Measurements from ENCODE around the gene ADGRL3. TPM values are rescaled to one million over a fixed set of nuclear protein-coding genes. Genes with fewer than 3 reads are reported as not detected.

ADGRL3 gene
- total RNA-seq, 2 experiments from 2014 or later, result not detected

- TF ChIP-seq EZH2phosphoT487 (IDR thresholded peaks at IDR 0.05; ENCODE audit: borderline replicate concordance, low read depth, low read length) (no peak), CTCF (conservative IDR thresholded peaks at IDR 0.05; ENCODE audit: low read length) (no peak)
- Histone ChIP-seq H3K9me2 (ENCODE audit: insufficient read depth, low read length) (no peaks in the 10 kb centered on the region), H3K36me3 (ENCODE audit: insufficient read depth, low read length) (no peaks in the 10 kb centered on the region), H2AFZ (ENCODE audit: low read length) (no peak overlapping the region), H3K4me3 (ENCODE audit: low read depth, low read length, poor library complexity, severe bottlenecking) (no peak overlapping the region), H3K9me3 (ENCODE audit: low read length) (no peaks in the 10 kb centered on the region), H3K27ac (ENCODE audit: low read depth, low read length, poor library complexity, severe bottlenecking) (no peak overlapping the region), H3K4me2 (ENCODE audit: low read length) (no peak overlapping the region), H3K79me2 (ENCODE audit: insufficient read depth, low read depth, low read length) (no peaks in the 10 kb centered on the region), H3K4me1 (ENCODE audit: insufficient read depth, low read length, poor library complexity, severe bottlenecking) (no peaks in the 10 kb centered on the region), H4K20me1 (ENCODE audit: insufficient read depth, low read length) (no peaks in the 10 kb centered on the region)
- CTCF ChIA-PET (ENCODE audit: unreplicated experiment), result no interaction called here
- BruUV-seq (replicated peaks), result no TSS peak
- POLR2A ChIA-PET, result no interaction called here
- DNase-seq (ENCODE audit: low spot score), result no peak
- intact Hi-C loops (cut with micrococcal nuclease; ENCODE audit: unreplicated experiment), result no loop called here
Observed at GRCh38 chr4:61194571-61194970, 5.6 kb upstream of the ADGRL3 start.

GRCh38 chr4:61195101-61195500 is 5.0 kb upstream of the ADGRL3 start:
- Histone ChIP-seq H3K27ac (ENCODE audit: low read depth, low read length, poor library complexity, severe bottlenecking) (no peak overlapping the region), H3K79me2 (ENCODE audit: insufficient read depth, low read depth, low read length) (no peaks in the 10 kb centered on the region), H2AFZ (ENCODE audit: low read length) (no peak overlapping the region), H3K4me1 (ENCODE audit: insufficient read depth, low read length, poor library complexity, severe bottlenecking) (no peaks in the 10 kb centered on the region), H3K9me2 (ENCODE audit: insufficient read depth, low read length) (no peaks in the 10 kb centered on the region), H4K20me1 (ENCODE audit: insufficient read depth, low read length) (no peaks in the 10 kb centered on the region), H3K9me3 (ENCODE audit: low read length) (no peaks in the 10 kb centered on the region), H3K36me3 (ENCODE audit: insufficient read depth, low read length) (no peaks in the 10 kb centered on the region), H3K4me3 (ENCODE audit: low read depth, low read length, poor library complexity, severe bottlenecking) (no peak overlapping the region), H3K4me2 (ENCODE audit: low read length) (no peak overlapping the region)
- intact Hi-C loops (cut with micrococcal nuclease; ENCODE audit: unreplicated experiment), result no loop called here
- no peak for TF ChIP-seq CTCF (conservative IDR thresholded peaks at IDR 0.05; ENCODE audit: low read length)
- TF ChIP-seq EZH2phosphoT487 (IDR thresholded peaks at IDR 0.05; ENCODE audit: borderline replicate concordance, low read depth, low read length), result no peak
- POLR2A ChIA-PET, result no interaction called here
- DNase-seq (ENCODE audit: low spot score), result no peak
- BruUV-seq (replicated peaks), result no TSS peak
- CTCF ChIA-PET (ENCODE audit: unreplicated experiment), result no interaction called here

- H3K79me2 ChIP-seq (ENCODE audit: insufficient read depth, low read depth, low read length), result no peaks in the 10 kb centered on the region
- no peaks in the 10 kb centered on the region for H3K36me3 ChIP-seq (ENCODE audit: insufficient read depth, low read length)
- intact Hi-C loops (cut with micrococcal nuclease; ENCODE audit: unreplicated experiment), result no loop called here
- H3K4me2 ChIP-seq (ENCODE audit: low read length), result no peak overlapping the region
- no peak overlapping the region for H3K4me3 ChIP-seq (ENCODE audit: low read depth, low read length, poor library complexity, severe bottlenecking)
- H3K9me3 ChIP-seq (ENCODE audit: low read length), result no peaks in the 10 kb centered on the region
- no peak overlapping the region for H3K27ac ChIP-seq (ENCODE audit: low read depth, low read length, poor library complexity, severe bottlenecking)
- H3K9me2 ChIP-seq (ENCODE audit: insufficient read depth, low read length), result no peaks in the 10 kb centered on the region
- BruUV-seq (replicated peaks), result no TSS peak
- ChIA-PET POLR2A (no interaction called here), CTCF (ENCODE audit: unreplicated experiment) (no interaction called here)
- no peak for DNase-seq (ENCODE audit: low spot score)
- no peaks in the 10 kb centered on the region for H3K4me1 ChIP-seq (ENCODE audit: insufficient read depth, low read length, poor library complexity, severe bottlenecking)
- H2AFZ ChIP-seq (ENCODE audit: low read length), result no peak overlapping the region
- no peaks in the 10 kb centered on the region for H4K20me1 ChIP-seq (ENCODE audit: insufficient read depth, low read length)
- TF ChIP-seq EZH2phosphoT487 (IDR thresholded peaks at IDR 0.05; ENCODE audit: borderline replicate concordance, low read depth, low read length), result no peak
- TF ChIP-seq CTCF (conservative IDR thresholded peaks at IDR 0.05; ENCODE audit: low read length), result no peak
Observed at GRCh38 chr4:61198686-61199085, 1.4 kb upstream of the ADGRL3 start.

Measured in OCI-LY7 (cell line).